Stimulated activated CD4-positive, alpha-beta T cell treated with anti-CD3 and anti-CD28 coated beads, Interleukin-2, amount 100 ng/mL, for 48 hours (primary cell): ENCODE measurements around the gene KRT7.

ENCODE experiments used
- DNase-seq, 2 donors: peaks; one replicate each; pipeline ENCODE4 v3.0.0-alpha.2; 2020

KRT7 gene

DNA sequence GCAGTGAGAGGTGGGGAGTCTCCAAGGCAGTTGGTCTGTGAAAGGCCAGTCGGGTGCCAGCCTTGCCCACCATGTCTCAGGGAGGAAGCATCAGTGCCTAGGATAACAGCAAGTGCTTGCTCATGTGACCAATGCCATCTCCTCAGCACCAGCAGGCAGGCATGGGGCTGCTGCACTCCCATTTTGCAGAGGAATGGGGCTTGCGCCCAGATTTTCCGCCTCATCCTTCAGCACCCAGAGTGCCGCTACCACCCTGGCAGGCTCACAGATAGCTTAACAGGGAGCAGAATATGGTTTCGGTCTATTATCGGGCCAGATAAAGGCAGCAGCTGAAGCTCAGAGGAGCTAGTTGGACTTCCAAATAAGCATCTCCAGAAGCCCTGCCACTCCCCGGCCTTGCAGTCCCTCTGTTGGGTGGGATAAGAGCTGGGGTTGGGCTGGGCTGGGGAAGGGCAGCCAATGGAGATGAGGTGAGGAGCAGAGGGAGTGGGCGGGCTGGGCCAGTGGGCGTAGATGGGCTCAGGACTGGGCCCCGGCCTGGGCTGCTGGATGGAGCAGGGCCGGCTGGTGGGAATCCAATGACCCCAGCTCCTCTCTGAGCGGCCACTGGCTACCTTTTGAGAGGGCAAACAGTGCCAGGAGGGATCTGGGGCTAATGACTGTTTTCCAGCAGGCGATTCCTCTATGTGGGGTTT, 32.8 kb upstream of the KRT7 start:
- DNase-seq: no peak

DNA sequence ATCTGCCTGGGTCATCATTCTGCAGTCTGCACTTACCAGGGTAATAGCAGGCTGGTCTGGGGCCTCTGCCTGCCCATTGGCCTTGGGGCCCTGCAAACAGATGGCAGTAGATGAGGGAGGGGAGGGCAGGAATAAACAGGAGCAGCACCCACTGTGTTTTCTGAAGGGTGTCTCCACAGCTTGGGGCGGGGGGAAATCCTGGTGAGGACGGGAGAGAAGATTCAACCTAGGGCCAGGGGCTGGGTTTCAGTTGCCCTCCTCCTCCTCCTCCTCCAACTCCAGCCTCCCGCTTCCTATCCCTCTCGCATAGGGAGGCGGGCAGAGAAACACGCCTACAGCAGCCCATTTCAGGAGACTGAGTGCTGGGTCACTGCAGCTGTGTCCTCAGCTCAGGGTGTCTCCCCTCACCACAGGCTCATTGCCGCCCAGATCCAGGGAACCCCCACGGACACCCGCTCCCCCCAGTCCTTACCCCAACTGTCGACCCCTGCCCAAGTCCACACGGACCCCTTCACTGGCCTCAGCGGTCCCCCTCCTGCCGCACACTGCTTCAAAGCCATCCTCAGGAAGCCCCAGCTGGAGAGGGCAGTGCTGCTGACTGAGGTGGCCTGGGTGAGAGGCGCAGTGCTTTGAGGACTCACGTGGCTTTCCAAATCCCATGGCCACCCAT, 32.1 kb upstream of the KRT7 start:
- DNase-seq: no peak

DNA sequence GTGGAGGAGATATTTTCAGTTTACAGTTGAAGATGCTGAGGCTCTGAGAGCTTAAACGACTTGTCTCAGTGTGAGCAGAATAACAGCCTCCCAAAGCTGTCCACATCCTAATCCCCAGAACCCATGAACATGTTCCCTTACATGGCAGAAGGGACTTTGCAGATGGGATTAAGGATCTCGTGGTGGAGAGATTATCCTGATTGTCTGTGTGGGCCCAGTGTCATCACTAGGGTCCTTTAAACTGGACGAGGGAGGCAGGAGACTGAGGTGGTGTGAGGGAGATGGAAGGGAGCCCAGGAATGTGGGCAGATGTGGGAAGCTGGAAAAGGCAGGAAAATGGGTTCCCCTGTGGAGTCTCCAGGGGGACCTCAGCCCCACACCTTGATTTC, 31.6 kb upstream of the KRT7 start:
- no peak for DNase-seq

- no peak for DNase-seq
Measured at GRCh38 chr12:52202361-52203078, 30.5 kb upstream of the KRT7 start.

- no peak for DNase-seq
Measured at GRCh38 chr12:52203079-52203921, 29.7 kb upstream of the KRT7 start.

- no peak for DNase-seq
Measured at GRCh38 chr12:52204095-52204930, 28.7 kb upstream of the KRT7 start.

GRCh38 chr12:52204931-52205505, 28.0 kb upstream of the KRT7 start:
- DNase-seq: no peak

- no peak for DNase-seq
Measured at GRCh38 chr12:52205612-52206303, 27.3 kb upstream of the KRT7 start.

DNA sequence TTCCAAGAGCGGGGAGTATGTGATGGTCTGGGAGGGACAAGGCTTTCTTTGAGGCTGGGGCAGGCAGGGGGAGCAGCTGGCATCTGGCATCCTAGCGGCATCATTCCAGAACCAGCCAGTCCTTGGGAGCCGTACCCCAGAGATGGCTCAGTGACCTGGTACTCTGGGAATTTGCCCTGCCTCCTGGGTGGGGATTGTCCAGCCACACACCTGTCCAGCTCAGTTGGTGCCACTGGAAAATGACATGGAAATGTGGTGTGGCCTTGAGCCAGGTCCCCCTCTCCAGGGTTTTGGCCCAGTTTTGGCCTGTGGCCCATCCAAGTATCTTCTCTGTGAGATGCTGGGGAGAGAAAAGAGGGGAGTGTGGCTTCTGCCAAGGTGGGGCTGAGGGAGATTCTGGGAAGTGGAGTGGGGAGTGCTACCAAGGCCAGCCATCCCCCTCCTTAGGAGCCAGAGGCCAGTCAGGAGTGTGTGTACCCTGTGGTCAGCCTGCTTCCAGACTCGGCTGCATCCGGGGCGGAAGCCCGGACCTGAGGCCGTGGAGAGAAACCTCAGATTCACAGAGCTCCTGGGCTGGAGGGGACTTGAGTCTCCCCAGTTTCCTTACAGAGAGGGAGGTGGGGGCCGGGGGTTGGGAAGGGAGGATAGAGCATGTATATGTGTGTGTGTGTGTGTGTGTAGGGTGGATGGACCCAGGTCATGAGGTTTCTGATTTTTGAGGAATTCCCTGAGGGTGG, 26.6 kb upstream of the KRT7 start:
- DNase-seq: no peak

DNA sequence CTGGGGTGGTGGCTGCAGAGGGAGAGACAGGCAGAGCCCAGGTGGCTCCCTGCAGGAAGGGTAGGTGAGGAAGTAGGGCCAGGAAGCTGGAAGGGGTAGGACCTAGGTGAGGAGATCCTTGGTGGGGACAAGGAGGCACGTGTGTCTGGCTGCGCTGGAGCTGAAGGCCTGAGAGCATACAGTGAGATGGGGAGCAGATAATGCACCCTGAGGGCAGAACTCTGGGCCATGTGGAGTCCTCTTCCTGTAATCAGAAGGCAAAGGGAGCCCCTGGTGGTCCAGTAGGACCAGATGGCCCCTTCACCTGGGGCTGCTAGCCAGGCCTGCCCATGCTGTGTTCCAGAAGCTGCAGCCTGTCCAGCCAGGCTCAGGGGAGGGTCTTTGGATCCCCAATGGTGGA, 25.9 kb upstream of the KRT7 start:
- DNase-seq: no peak

DNA sequence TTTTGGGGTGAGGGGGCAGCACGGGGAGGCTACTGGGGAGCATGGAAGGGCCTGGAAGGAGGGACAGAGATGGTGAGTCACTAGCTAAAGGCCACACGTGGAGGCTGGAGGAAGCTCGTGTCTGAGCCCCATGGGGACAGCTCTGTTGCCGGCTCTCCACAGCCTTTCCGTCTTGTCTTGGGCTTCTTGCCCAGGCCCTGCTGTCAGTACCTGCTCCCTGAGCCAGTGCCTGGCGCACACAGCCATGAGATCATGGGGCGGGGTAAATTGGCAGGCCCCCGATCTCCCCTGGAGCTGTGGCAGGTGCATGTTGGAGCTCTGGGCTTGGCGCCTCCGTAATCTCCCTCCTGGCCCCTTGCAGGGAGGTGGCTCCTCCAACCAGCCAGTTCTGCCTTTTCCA, 25.1 kb upstream of the KRT7 start:
- DNase-seq: no peak

DNA sequence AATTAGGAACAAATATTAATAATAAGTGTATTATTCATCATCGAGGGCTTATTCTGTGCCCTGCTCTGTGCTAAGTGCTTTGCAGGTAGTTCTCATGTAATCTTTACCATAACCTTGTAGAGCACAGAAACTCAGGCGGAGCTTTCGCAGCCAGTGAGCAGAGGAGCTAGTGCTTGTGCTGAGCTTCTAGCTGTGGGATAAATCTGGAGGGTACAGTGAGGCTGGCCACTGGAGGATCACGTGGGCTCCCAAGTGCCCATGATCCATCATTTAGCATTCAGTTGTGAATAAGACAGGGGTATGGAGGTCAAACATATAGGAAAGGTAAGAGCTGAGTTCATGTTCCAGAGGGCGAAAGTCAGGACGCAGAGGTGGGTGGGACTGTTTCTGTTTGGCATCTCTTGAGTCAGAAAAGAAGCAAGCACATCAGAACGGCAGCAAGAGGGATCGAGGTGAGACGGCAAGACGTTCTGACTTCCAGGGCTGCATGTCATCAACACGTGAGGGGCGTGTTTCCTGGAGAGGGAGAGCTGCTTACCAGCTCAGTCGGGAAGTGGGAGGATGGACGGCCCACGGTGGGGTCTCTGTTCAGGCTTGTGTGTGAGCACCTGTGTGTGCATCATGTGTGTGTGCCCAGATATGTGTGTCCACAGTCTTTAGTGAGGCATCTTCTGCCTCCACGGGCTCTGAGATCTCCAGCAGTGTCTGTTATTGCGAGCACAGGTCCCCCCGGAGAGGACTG, 24.4 kb upstream of the KRT7 start:
- no peak for DNase-seq

DNA sequence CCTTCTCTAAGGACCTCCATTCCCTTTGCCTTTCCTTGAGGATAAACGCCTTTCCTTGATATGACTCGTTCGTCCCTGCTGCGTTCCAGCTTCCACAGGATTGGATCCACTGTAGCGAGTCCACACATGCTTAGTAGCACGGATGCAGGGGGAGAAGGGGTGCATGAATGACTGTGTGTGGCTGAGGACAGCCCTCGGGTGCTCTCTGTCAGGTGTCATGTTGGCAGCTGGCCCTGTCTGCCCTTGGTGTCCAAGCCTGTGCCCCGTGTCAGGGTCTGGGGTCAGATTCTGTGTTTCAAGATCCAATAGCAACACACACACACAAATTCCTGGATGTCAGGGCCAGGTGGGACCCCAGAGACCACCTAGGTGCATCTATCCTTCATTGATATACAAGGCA, 23.7 kb upstream of the KRT7 start:
- DNase-seq: no peak

DNA sequence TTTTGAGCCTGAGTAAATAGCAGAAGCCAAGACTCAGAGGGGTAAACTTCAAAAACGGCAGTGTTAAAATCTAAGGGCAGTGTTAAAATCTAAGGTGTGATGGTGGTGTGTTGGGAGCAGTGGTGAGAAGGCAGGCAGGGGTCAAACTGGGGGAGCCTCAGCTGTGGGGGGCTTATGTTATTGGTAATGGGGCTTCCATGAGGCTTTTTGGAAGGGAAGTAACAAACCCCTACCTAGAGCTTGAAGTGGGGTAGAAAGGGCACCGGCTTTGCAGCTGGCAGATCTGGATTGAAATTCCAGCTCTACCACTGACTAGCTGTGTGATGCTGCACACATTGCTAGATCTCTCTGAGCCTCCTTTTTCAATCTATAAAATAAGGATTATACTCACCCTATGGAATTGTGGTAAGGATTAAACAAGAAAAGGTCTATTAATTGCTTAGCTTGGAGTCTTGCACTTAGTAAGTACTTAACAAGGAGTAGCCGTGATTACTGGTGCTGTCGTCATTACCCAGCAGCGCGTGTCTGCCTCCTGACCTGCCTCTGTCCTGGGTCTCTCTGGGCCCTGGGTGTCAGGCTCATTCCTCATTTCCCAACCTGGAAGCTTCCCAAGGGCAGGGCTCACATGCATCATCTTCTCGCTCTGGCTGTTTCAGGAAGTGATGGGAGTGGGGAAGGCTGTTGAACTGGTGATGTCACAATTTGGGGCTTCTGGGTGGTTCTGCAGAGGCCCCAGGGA, 22.7 kb upstream of the KRT7 start:
- DNase-seq: no peak

GRCh38 chr12:52210925-52211650, 22.0 kb upstream of the KRT7 start:
- DNase-seq: no peak

DNA sequence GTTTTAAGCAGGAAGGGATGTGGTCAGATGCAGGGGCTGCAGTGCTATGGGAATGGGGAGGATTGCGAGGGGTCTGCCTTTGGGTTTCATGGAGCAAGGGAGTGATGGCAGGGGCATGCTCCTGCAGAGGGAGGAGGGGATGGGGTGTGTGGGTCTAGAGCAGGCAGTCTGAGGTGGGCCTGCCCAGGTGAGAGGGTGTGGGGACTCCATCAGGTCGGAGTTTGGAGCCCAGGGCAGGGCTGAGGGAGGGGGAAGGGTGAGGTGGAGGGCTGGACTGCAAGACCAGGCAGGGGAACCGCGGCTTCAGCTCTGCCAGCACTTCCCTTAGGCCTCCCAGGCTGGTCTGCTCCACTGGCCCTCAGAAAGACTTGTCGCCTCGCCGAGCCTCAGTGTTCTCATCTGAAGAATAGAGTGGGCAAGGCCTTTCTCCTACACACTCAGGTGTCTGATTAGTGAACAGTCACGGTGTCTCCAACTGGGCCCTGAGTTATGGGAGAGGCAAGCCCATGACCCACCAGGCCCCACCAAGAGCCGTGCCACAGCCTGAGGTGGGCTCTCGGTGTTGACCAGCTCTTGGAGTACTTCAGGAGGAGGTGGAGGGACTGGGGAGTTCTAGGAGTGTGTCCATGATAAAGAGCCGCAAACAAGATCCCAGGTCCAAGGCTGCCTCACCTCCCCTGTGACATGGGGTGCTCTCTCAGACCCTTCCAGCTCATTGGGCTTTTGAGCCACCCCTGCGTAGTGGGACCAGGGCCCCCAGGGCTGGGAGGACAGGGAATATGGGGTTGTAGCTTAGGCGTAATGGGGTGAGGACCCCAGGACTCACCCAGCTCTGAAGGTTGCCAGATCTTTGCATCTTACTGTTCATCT, 21.1 kb upstream of the KRT7 start:
- no peak for DNase-seq
